IgD-negative memory B cell (primary cell): ENCODE results near the gene NME9. TPM values are rescaled to one million over a fixed set of nuclear protein-coding genes. Genes with fewer than 3 reads are reported as not detected.

ENCODE experiments used
- H3K27ac Mint-ChIP-seq, 3 donors: one replicate each; pipeline ENCODE4 v1.8.0; 2020 to 2022; ENCODE audit warnings: mild to moderate bottlenecking in 3 of 3, mixed read lengths in 3 of 3, moderate library complexity in 1 of 3
- H3K27me3 Mint-ChIP-seq: one replicate; pipeline ENCODE4 v1.8.0; 2021; ENCODE audit warnings: mixed read lengths
- H3K36me3 Mint-ChIP-seq: one replicate; pipeline ENCODE4 v1.8.0; 2020; ENCODE audit warnings: mild to moderate bottlenecking, mixed read lengths
- H3K4me1 Mint-ChIP-seq, 3 donors: one replicate each; pipeline ENCODE4 v1.8.0; 2020 to 2022; ENCODE audit warnings: mixed read lengths in 3 of 3, mild to moderate bottlenecking in 1 of 3
- H3K4me3 Mint-ChIP-seq, 4 donors: one replicate each; pipeline ENCODE4 v1.8.0; 2020 to 2022; ENCODE audit warnings: mild to moderate bottlenecking in 4 of 4, mixed read lengths in 4 of 4, moderate library complexity in 3 of 4
- H3K9me3 Mint-ChIP-seq, 3 donors: one replicate each; pipeline ENCODE4 v1.8.0; 2020 to 2021; ENCODE audit warnings: mixed read lengths in 3 of 3, mild to moderate bottlenecking in 1 of 3
- polyA plus RNA-seq: library from polyadenylated mRNA; unstranded; fragments of 300-500 nt; fragmentation: Illumina TruSeq; gene quantifications from one replicate; pipeline ENCODE4 v1.2.3, GENCODE V29; 2021

The NME9 gene
- polyA plus RNA-seq, 1 donor from 2014 or later, result 0.29 TPM

GRCh38 chr3:138331143-138331894, 1.7 kb upstream of the NME9 start:
- H3K4me1 Mint-ChIP-seq, result peaks cover 6 to 19% (median 14%) of the 10 kb centered on the region in 3 donors
- peaks cover 0 to 2% (median 0%) of the 10 kb centered on the region in 3 donors for H3K9me3 Mint-ChIP-seq
- peaks cover 11% of the 10 kb centered on the region for H3K27me3 Mint-ChIP-seq
- no peak overlapping the region for H3K27ac Mint-ChIP-seq
- H3K4me3 Mint-ChIP-seq, result peak overlapping the region in 1 of 4 donors; percentile 30
- H3K36me3 Mint-ChIP-seq, result no peaks in the 10 kb centered on the region

GRCh38 chr3:138329984-138330293, 288 bp upstream of the NME9 start:
- H3K9me3 Mint-ChIP-seq, result peaks cover 0 to 2% (median 0%) of the 10 kb centered on the region in 3 donors
- H3K36me3 Mint-ChIP-seq, result no peaks in the 10 kb centered on the region
- H3K4me1 Mint-ChIP-seq, result peaks cover 6 to 19% (median 14%) of the 10 kb centered on the region in 3 donors
- peaks cover 6% of the 10 kb centered on the region for H3K27me3 Mint-ChIP-seq
- peak overlapping the region; percentile 76 to 91 (median 89) for H3K27ac Mint-ChIP-seq
- peak overlapping the region; percentile 81 to 98 (median 92) for H3K4me3 Mint-ChIP-seq

- H3K4me3 Mint-ChIP-seq, result peak overlapping the region in 3 of 4 donors; percentile 19 to 81 (median 49)
- no peak overlapping the region for H3K27ac Mint-ChIP-seq
Measured at GRCh38 chr3:138328341-138328740, 1.3 kb downstream of the NME9 start.

GRCh38 chr3:138327831-138328230, 1.8 kb downstream of the NME9 start:
- Mint-ChIP-seq H3K9me3 (peaks cover 0 to 2% (median 0%) of the 10 kb centered on the region in 3 donors), H3K4me1 (peaks cover 7 to 19% (median 14%) of the 10 kb centered on the region in 3 donors), H3K27me3 (peaks cover 7% of the 10 kb centered on the region), H3K4me3 (peak overlapping the region in 2 of 4 donors; percentile 31 to 47), H3K36me3 (peaks cover 2% of the 10 kb centered on the region), H3K27ac (no peak overlapping the region)

More at GRCh38 chr3:138328341-138328740, 1.3 kb downstream of the NME9 start:
- H3K9me3 Mint-ChIP-seq, result peaks cover 0 to 2% (median 0%) of the 10 kb centered on the region in 3 donors
- peaks cover 6% of the 10 kb centered on the region for H3K27me3 Mint-ChIP-seq
- peaks cover 2% of the 10 kb centered on the region for H3K36me3 Mint-ChIP-seq
- H3K4me1 Mint-ChIP-seq, result peaks cover 7 to 19% (median 14%) of the 10 kb centered on the region in 3 donors

GRCh38 chr3:138326866-138327595, 2.6 kb downstream of the NME9 start:
- Mint-ChIP-seq H3K27me3 (peaks cover 7% of the 10 kb centered on the region), H3K4me3 (no peak overlapping the region), H3K27ac (no peak overlapping the region), H3K4me1 (peaks cover 7 to 14% (median 11%) of the 10 kb centered on the region in 3 donors), H3K36me3 (peaks cover 2% of the 10 kb centered on the region), H3K9me3 (peaks cover 0 to 2% (median 0%) of the 10 kb centered on the region in 3 donors)

GRCh38 chr3:138325990-138326389, 3.7 kb downstream of the NME9 start:
- Mint-ChIP-seq H3K36me3 (peaks cover 3% of the 10 kb centered on the region), H3K9me3 (peaks cover 0 to 2% (median 0%) of the 10 kb centered on the region in 3 donors), H3K4me1 (peaks cover 7 to 14% (median 11%) of the 10 kb centered on the region in 3 donors), H3K27ac (no peak overlapping the region), H3K27me3 (peaks cover 11% of the 10 kb centered on the region), H3K4me3 (no peak overlapping the region)

- peaks cover 18% of the 10 kb centered on the region for H3K27me3 Mint-ChIP-seq
- H3K36me3 Mint-ChIP-seq, result peaks cover 3% of the 10 kb centered on the region
Measured at GRCh38 chr3:138323971-138324370, 5.7 kb downstream of the NME9 start.

GRCh38 chr3:138317687-138318086, 12.0 kb downstream of the NME9 start:
- Mint-ChIP-seq H3K27ac (no peak overlapping the region), H3K4me1 (no peaks in the 10 kb centered on the region), H3K27me3 (peaks cover 22% of the 10 kb centered on the region), H3K36me3 (peaks cover 2% of the 10 kb centered on the region), H3K4me3 (no peak overlapping the region), H3K9me3 (peaks cover 0 to 3% (median 1%) of the 10 kb centered on the region in 3 donors)

More at GRCh38 chr3:138323971-138324370, 5.7 kb downstream of the NME9 start:
- no peak overlapping the region for H3K27ac Mint-ChIP-seq
- H3K4me1 Mint-ChIP-seq, result peaks cover 3 to 6% (median 6%) of the 10 kb centered on the region in 3 donors
- H3K9me3 Mint-ChIP-seq, result peaks cover 0 to 1% (median 0%) of the 10 kb centered on the region in 3 donors
- no peak overlapping the region for H3K4me3 Mint-ChIP-seq

- Mint-ChIP-seq H3K27ac (no peak overlapping the region), H3K9me3 (peaks cover 0 to 15% (median 8%) of the 10 kb centered on the region in 3 donors), H3K27me3 (peaks cover 10% of the 10 kb centered on the region), H3K4me1 (no peaks in the 10 kb centered on the region), H3K36me3 (peaks cover 4% of the 10 kb centered on the region), H3K4me3 (no peak overlapping the region)
Measured at GRCh38 chr3:138314751-138315150, 14.9 kb downstream of the NME9 start.

GRCh38 chr3:138310494-138310893, 19.2 kb downstream of the NME9 start:
- Mint-ChIP-seq H3K4me3 (no peak overlapping the region), H3K9me3 (peaks cover 5 to 34% (median 19%) of the 10 kb centered on the region in 3 donors), H3K4me1 (no peaks in the 10 kb centered on the region), H3K27me3 (peaks cover 6% of the 10 kb centered on the region), H3K27ac (no peak overlapping the region), H3K36me3 (peaks cover 10% of the 10 kb centered on the region)

- Mint-ChIP-seq H3K9me3 (peaks cover 5 to 34% (median 19%) of the 10 kb centered on the region in 3 donors), H3K4me3 (no peak overlapping the region), H3K27ac (no peak overlapping the region), H3K4me1 (no peaks in the 10 kb centered on the region), H3K36me3 (peaks cover 12% of the 10 kb centered on the region), H3K27me3 (peaks cover 6% of the 10 kb centered on the region)
Measured at GRCh38 chr3:138308783-138309182, 20.9 kb downstream of the NME9 start.

- H3K4me3 Mint-ChIP-seq, result peak overlapping the region in 1 of 4 donors; percentile 3
- peak overlapping the region in 1 of 3 donors; percentile 68 for H3K27ac Mint-ChIP-seq
Measured at GRCh38 chr3:138307899-138308298, 21.8 kb downstream of the NME9 start.

GRCh38 chr3:138303474-138303873, 26.2 kb downstream of the NME9 start:
- Mint-ChIP-seq H3K4me1 (no peaks in the 10 kb centered on the region), H3K27me3 (peaks cover 6% of the 10 kb centered on the region), H3K4me3 (no peak overlapping the region), H3K27ac (no peak overlapping the region), H3K36me3 (peaks cover 9% of the 10 kb centered on the region), H3K9me3 (peaks cover 5 to 18% (median 10%) of the 10 kb centered on the region in 3 donors)

More at GRCh38 chr3:138307899-138308298, 21.8 kb downstream of the NME9 start:
- H3K4me1 Mint-ChIP-seq, result no peaks in the 10 kb centered on the region
- peaks cover 6% of the 10 kb centered on the region for H3K27me3 Mint-ChIP-seq
- peaks cover 12% of the 10 kb centered on the region for H3K36me3 Mint-ChIP-seq
- peaks cover 5 to 34% (median 19%) of the 10 kb centered on the region in 3 donors for H3K9me3 Mint-ChIP-seq

- no peaks in the 10 kb centered on the region for H3K9me3 Mint-ChIP-seq
- H3K36me3 Mint-ChIP-seq, result peaks cover 10% of the 10 kb centered on the region
- H3K4me1 Mint-ChIP-seq, result no peaks in the 10 kb centered on the region
- H3K4me3 Mint-ChIP-seq, result no peak overlapping the region
- H3K27me3 Mint-ChIP-seq, result no peaks in the 10 kb centered on the region
- H3K27ac Mint-ChIP-seq, result no peak overlapping the region
Measured at GRCh38 chr3:138300647-138301046, 29.0 kb downstream of the NME9 start.

GRCh38 chr3:138297876-138298275, 31.8 kb downstream of the NME9 start:
- no peaks in the 10 kb centered on the region for H3K9me3 Mint-ChIP-seq
- H3K4me3 Mint-ChIP-seq, result no peak overlapping the region
- peaks cover 14% of the 10 kb centered on the region for H3K36me3 Mint-ChIP-seq
- peaks cover 0 to 3% (median 0%) of the 10 kb centered on the region in 3 donors for H3K4me1 Mint-ChIP-seq
- H3K27ac Mint-ChIP-seq, result no peak overlapping the region
- no peaks in the 10 kb centered on the region for H3K27me3 Mint-ChIP-seq
